OCI-LY3 (cell line): ENCODE measurements around the gene SHROOM3.

ENCODE experiments used
- H2AFZ ChIP-seq: fragments of 200-600, 300-600 bp; shearing (Covaris generic); 2 replicates; pipeline ENCODE4 v1.6.0; 2014; ENCODE audit warnings: antibody characterized with exemption, low read depth, low read length
- H3K27ac ChIP-seq: fragments of 200-600, 300-600 bp; sonication (generic); 2 replicates; pipeline ENCODE4 v1.5.1; 2014; ENCODE audit warnings: mild to moderate bottlenecking, low read length, moderate library complexity, mixed read lengths
- H3K27me3 ChIP-seq: fragments of 200-600, 300-600 bp; sonication (generic); 2 replicates; pipeline ENCODE4 v1.6.1; 2014; ENCODE audit warnings: low read depth, low read length, mixed read lengths
- H3K36me3 ChIP-seq: fragments of 200-600, 300-600 bp; sonication (generic); replicated peaks from 2 replicates; pipeline ENCODE3; 2014; ENCODE audit warnings: low read depth, low read length, mixed read lengths
- H3K4me1 ChIP-seq: fragments of 300-600, 200-600 bp; sonication (generic); 2 replicates; pipeline ENCODE4 v1.6.1; 2014; ENCODE audit warnings: low read length, mixed read lengths
- H3K4me2 ChIP-seq: fragments of 200-600, 300-600 bp; sonication (generic); 2 replicates; pipeline ENCODE4 v1.6.1; 2014; ENCODE audit warnings: low read length, mixed read lengths
- H3K4me3 ChIP-seq: fragments of 300-600, 200-600 bp; sonication (generic); 2 replicates; pipeline ENCODE4 v1.5.1; 2014; ENCODE audit warnings: antibody characterized with exemption, mild to moderate bottlenecking, low read length, moderate library complexity
- H3K79me2 ChIP-seq: fragments of 300-600, 200-600 bp; shearing (Covaris generic); 2 replicates; pipeline ENCODE4 v1.6.1; 2014; ENCODE audit warnings: mild to moderate bottlenecking, low read length, mixed read lengths
- H3K9ac ChIP-seq: fragments of 300-600, 200-600 bp; shearing (Covaris generic); 2 replicates; pipeline ENCODE4 v1.6.0; 2014; ENCODE audit warnings: mild to moderate bottlenecking, low read length, moderate library complexity
- H3K9me3 ChIP-seq: fragments of 200-600, 300-600 bp; shearing (Covaris generic); 2 replicates; pipeline ENCODE4 v1.6.1; 2014; ENCODE audit warnings: low read length, mixed read lengths; ENCODE audit not compliant: insufficient read depth
- H4K20me1 ChIP-seq: fragments of 200-600, 300-600 bp; sonication (generic); 2 replicates; pipeline ENCODE4 v1.6.1; 2016; ENCODE audit warnings: low read length, mixed read lengths; ENCODE audit not compliant: insufficient read depth
- EZH2phosphoT487 ChIP-seq: fragments of 200-600 bp; shearing (Covaris generic); IDR thresholded peaks from 2 replicates; pipeline ENCODE4 v1.6.1; 2018; ENCODE audit warnings: antibody characterized with exemption, mixed run types, low read depth
- TF ChIP-seq, protein P1 (sequence below): fragments of 200-600, 300-600 bp; sonication (generic); IDR thresholded peaks from 2 replicates; pipeline ENCODE4 v1.5.1; 2014; ENCODE audit warnings: antibody characterized with exemption, low read length, low read depth

Gene SHROOM3

DNA sequence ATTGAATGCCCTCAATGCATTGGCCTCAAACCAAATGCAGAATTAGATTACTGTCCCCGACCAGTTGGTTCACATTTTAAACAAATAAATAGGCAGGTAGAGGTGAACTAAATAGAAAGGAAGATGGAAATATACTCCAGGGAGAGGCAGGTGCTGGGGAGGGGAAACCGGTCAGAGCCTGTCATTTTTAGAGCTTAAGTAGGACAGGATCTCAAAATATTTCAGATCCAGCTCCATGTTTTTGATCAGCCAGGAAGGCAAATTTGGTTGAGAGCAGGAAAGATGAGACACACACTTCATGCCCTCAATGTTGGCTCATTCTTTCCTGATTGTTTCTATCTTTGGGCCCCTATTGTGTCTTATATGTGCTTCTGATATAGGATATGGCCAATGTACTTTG lies 206.7 kb downstream of the SHROOM3 start:
- H3K4me1 ChIP-seq = no peaks in the 10 kb centered on the region
- no peak overlapping the region for H2AFZ ChIP-seq
- H3K4me2 ChIP-seq = no peak overlapping the region
- no peak overlapping the region for H3K4me3 ChIP-seq
- TF ChIP-seq EZH2phosphoT487 = no peak
- TF ChIP-seq, protein P1, sequence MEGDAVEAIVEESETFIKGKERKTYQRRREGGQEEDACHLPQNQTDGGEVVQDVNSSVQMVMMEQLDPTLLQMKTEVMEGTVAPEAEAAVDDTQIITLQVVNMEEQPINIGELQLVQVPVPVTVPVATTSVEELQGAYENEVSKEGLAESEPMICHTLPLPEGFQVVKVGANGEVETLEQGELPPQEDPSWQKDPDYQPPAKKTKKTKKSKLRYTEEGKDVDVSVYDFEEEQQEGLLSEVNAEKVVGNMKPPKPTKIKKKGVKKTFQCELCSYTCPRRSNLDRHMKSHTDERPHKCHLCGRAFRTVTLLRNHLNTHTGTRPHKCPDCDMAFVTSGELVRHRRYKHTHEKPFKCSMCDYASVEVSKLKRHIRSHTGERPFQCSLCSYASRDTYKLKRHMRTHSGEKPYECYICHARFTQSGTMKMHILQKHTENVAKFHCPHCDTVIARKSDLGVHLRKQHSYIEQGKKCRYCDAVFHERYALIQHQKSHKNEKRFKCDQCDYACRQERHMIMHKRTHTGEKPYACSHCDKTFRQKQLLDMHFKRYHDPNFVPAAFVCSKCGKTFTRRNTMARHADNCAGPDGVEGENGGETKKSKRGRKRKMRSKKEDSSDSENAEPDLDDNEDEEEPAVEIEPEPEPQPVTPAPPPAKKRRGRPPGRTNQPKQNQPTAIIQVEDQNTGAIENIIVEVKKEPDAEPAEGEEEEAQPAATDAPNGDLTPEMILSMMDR = no peak
- no peak overlapping the region for H3K9ac ChIP-seq
- H3K79me2 ChIP-seq = no peaks in the 10 kb centered on the region
- H4K20me1 ChIP-seq = no peaks in the 10 kb centered on the region
- H3K27me3 ChIP-seq = peaks cover 22% of the 10 kb centered on the region
- H3K9me3 ChIP-seq = no peaks in the 10 kb centered on the region
- no peaks in the 10 kb centered on the region for H3K36me3 ChIP-seq
- H3K27ac ChIP-seq = no peak overlapping the region

DNA sequence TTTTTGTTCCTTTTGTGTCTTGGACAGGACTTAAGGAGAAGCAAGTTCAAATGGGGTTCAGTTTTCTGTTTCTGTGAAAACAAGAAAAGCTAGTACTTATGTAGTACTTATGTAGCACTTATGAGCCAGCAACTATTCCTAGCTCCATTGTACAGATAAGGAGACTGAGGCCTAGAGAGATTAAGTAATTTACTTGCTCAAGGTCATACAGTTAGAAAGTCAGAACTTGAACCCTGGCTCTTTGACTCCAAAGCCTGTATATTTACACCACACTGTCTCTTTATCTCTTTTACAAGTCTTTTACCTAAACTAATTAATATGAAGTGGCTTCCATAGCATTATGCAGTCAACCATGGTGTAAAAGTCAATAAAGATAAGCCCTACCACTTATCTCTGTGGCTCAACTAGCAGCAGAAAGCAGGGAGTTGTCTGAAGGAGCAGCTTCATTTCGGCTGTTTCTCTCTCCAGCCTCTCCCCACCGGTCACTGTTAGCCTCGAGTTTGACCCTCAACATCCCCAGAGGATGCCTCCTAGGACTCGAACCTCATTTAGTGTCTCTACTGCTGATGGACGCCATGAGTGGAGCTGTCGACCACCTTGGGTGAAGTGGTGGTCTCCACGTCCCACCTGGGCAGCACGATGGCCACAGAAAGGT lies 209.9 kb downstream of the SHROOM3 start:
- no peak overlapping the region for H3K9ac ChIP-seq
- H4K20me1 ChIP-seq = no peaks in the 10 kb centered on the region
- no peaks in the 10 kb centered on the region for H3K4me1 ChIP-seq
- no peak overlapping the region for H2AFZ ChIP-seq
- no peaks in the 10 kb centered on the region for H3K79me2 ChIP-seq
- TF ChIP-seq, protein P1 = no peak
- TF ChIP-seq EZH2phosphoT487 = no peak
- H3K27me3 ChIP-seq = peaks cover 21% of the 10 kb centered on the region
- H3K4me3 ChIP-seq = no peak overlapping the region
- H3K4me2 ChIP-seq = no peak overlapping the region
- no peak overlapping the region for H3K27ac ChIP-seq
- H3K9me3 ChIP-seq = no peaks in the 10 kb centered on the region
- H3K36me3 ChIP-seq = no peaks in the 10 kb centered on the region

DNA sequence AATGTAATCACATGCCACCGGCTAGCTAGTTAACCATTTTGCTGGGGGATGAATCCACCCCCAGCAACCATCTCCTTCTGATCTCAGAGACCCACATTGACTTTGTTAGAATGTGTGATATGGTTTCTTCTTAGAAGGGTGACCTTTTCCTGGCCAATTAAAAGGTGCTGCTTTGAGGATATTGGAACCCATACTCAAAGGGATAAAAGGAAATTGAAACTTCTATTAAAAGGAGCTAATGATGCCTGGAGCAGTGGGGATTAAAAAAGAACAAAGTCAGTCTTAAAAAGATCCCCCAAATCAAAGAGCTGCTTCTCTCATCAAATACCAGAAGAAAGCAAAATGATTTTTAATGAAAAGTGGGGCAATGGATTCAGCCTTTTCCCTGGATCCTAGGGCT lies 214.1 kb downstream of the SHROOM3 start:
- Histone ChIP-seq H3K4me1 (no peaks in the 10 kb centered on the region), H3K36me3 (no peaks in the 10 kb centered on the region), H4K20me1 (no peaks in the 10 kb centered on the region), H3K4me2 (no peak overlapping the region), H3K9me3 (no peaks in the 10 kb centered on the region), H2AFZ (no peak overlapping the region), H3K27ac (no peak overlapping the region), H3K9ac (no peak overlapping the region), H3K27me3 (peaks cover 13% of the 10 kb centered on the region), H3K4me3 (no peak overlapping the region), H3K79me2 (no peaks in the 10 kb centered on the region)
- TF ChIP-seq, protein P1 = no peak
- no peak for TF ChIP-seq EZH2phosphoT487

DNA sequence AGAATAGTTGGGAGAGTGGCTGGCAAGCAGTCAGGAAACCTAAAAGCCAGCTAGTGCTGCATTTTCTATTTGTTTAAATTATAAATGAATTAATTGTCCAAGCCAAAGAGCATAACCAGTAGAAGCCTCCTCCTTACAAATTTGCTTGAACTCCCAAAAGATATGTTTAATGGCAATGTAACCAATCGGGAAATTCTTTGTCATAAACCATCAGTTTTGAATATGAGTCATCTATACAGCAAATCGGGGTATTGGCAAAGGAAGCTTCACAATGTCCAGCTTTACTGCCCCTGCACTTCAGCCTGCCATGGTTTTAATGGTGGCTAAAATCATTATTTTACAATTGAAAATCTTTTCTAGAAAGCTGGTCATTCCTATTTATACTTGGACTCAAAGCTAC lies 216.6 kb downstream of the SHROOM3 start:
- Histone ChIP-seq H3K4me1 (no peaks in the 10 kb centered on the region), H3K9ac (no peak overlapping the region), H3K27me3 (peaks cover 11% of the 10 kb centered on the region), H3K27ac (no peak overlapping the region), H3K4me3 (no peak overlapping the region), H3K79me2 (no peaks in the 10 kb centered on the region), H4K20me1 (no peaks in the 10 kb centered on the region), H3K9me3 (no peaks in the 10 kb centered on the region), H3K4me2 (no peak overlapping the region), H2AFZ (no peak overlapping the region), H3K36me3 (no peaks in the 10 kb centered on the region)
- no peak for TF ChIP-seq EZH2phosphoT487
- TF ChIP-seq, protein P1 = no peak
